PC-9 (cell line): Measurements from ENCODE around the gene ADCK2.

Experiments used
- CTCF ChIP-seq: fragments of 200-600 bp; sonication (generic); conservative IDR thresholded peaks from 2 replicates; pipeline ENCODE4 v1.6.1; 2017; ENCODE audit warnings: mixed run types, antibody characterized with exemption, mild to moderate bottlenecking, moderate library complexity
- EZH2 ChIP-seq: fragments of 200-600 bp; sonication (generic); IDR thresholded peaks from 2 replicates; pipeline ENCODE4 v1.8.0; 2017; ENCODE audit warnings: antibody characterized with exemption, low read depth

DNA sequence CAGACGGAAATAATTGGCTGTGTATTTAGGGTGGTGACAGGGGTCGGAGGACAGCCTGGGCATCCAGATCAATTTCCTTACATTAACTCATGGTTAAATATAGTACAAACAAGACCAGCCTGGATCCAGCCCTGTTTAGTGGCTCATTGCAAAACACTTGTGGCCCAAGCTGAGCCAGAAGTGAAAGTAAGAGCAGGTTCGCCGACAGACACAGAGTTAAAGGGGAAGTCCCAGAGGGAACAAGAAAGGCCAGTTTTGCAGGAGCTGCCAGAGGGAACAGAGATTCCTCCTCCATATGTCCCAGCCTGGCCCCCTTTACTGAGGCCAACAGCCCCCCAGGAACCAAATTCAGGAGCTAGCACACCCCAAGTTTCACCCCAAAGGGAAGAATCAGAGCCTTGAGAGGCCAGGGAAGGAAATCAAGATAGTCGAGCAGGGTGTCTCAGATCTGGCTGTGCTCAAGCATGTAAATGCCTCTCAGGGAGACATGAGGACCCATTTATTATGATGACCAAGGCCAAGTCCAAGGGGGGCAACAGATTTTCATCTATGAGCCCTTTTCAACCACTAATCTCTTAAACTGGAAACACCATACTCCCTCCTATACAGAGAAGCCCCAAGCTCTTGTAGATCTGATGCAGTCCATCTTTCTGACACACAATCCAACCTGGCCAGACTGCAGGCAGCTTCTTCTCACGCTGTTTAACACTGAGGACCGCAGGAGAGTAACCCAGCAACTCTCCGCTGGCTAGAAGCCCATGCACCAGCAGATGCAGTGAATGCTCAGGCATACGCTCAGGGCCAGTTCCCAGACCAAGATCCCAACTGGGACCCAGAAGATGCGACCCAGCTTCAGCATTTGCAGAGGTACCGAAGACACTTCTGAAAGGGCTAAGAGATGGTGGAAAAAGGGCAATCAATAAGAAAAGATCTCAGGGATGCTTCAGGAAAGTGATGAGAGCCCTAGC lies 15.9 kb upstream of the ADCK2 start:
- TF ChIP-seq CTCF (no peak), EZH2 (no peak)
